Stimulated activated CD4-positive, alpha-beta T cell treated with anti-CD3 and anti-CD28 coated beads, Interleukin-1b, Interleukin-23, amount 100 ng/mL, for 4 hours (primary cell): Measurements from ENCODE around the gene CMTM7.
A peak's percentile ranks its signal among the peaks of the same experiment; 100 is the strongest.
"Not testable (repeated sequence)": the region's sequence is repeated elsewhere in the genome, so short reads cannot be mapped to it uniquely, and the experiment has no call there.

Source experiments
- DNase-seq, 2 donors: peaks; one replicate each; pipeline ENCODE4 v3.0.0-alpha.2; 2020; ENCODE audit warnings: low read depth in 2 of 2

The CMTM7 gene

GRCh38 chr3:32381922-32382321, 9.7 kb upstream of the CMTM7 start:
- no peak for DNase-seq

- DNase-seq: no peak
These were observed 8.4 kb upstream of the CMTM7 start for GRCh38 chr3:32383136-32383711.

GRCh38 chr3:32384938-32385337, 6.7 kb upstream of the CMTM7 start:
- DNase-seq: no peak

GRCh38 chr3:32387512-32387911, 4.1 kb upstream of the CMTM7 start:
- DNase-seq: no peak

GRCh38 chr3:32389577-32389976, 2.1 kb upstream of the CMTM7 start:
- not testable (repeated sequence) for DNase-seq

GRCh38 chr3:32392536-32393302, 1.1 kb downstream of the CMTM7 start:
- DNase-seq: no peak

- no peak for DNase-seq
These were observed 3.8 kb downstream of the CMTM7 start for GRCh38 chr3:32395496-32395895.

GRCh38 chr3:32397941-32398340, 6.3 kb downstream of the CMTM7 start:
- DNase-seq: no peak

- DNase-seq: no peak
These were observed 6.9 kb downstream of the CMTM7 start for GRCh38 chr3:32398531-32398930.

GRCh38 chr3:32399030-32399620, 7.5 kb downstream of the CMTM7 start:
- peak in 1 of 2 donors; percentile 50 for DNase-seq

GRCh38 chr3:32401126-32401525, 9.5 kb downstream of the CMTM7 start:
- no peak for DNase-seq

- DNase-seq: peak; percentile 39 to 42
These were observed 10.0 kb downstream of the CMTM7 start for GRCh38 chr3:32401556-32402081.

- no peak for DNase-seq
These were observed 12.0 kb downstream of the CMTM7 start for GRCh38 chr3:32403663-32404062.

GRCh38 chr3:32404714-32405113, 13.1 kb downstream of the CMTM7 start:
- no peak for DNase-seq

GRCh38 chr3:32405155-32405554, 13.5 kb downstream of the CMTM7 start:
- DNase-seq: no peak

- no peak for DNase-seq
These were observed 14.2 kb downstream of the CMTM7 start for GRCh38 chr3:32405711-32406323.

- DNase-seq: no peak
These were observed 15.1 kb downstream of the CMTM7 start for GRCh38 chr3:32406486-32407408.

GRCh38 chr3:32410367-32411246, 19.0 kb downstream of the CMTM7 start:
- no peak for DNase-seq

- no peak for DNase-seq
These were observed 19.8 kb downstream of the CMTM7 start for GRCh38 chr3:32411442-32411841.

- DNase-seq: no peak
These were observed 21.2 kb downstream of the CMTM7 start for GRCh38 chr3:32412887-32413286.
